H9 (cell line): ENCODE data around the gene GGT1. TPM values are rescaled to one million over a fixed set of nuclear protein-coding genes. Genes with fewer than 3 reads are reported as not detected.

Source experiments
- DNase-seq: peaks from one replicate; pipeline ENCODE4 v3.0.0-alpha.2; 2017
- H2AFZ ChIP-seq: one replicate; pipeline ENCODE4 v1.6.1; 2013; ENCODE audit warnings: mild to moderate bottlenecking, low read length, control low read depth, moderate library complexity
- H2AK5ac ChIP-seq: 2 replicates; pipeline ENCODE4 v1.6.1; 2013; ENCODE audit warnings: low read length, control low read depth, mixed read lengths; ENCODE audit not compliant: insufficient read length
- H2BK120ac ChIP-seq: one replicate; pipeline ENCODE4 v1.6.1; 2013; ENCODE audit warnings: low read depth, mild to moderate bottlenecking, low read length, control low read depth, inconsistent platforms; ENCODE audit not compliant: poor library complexity, severe bottlenecking
- H2BK12ac ChIP-seq: 2 replicates; pipeline ENCODE4 v1.6.1; 2013; ENCODE audit warnings: low read length, control low read depth, mixed read lengths, low read depth; ENCODE audit not compliant: insufficient read length
- H2BK15ac ChIP-seq: 2 replicates; pipeline ENCODE4 v1.6.1; 2013; ENCODE audit warnings: low read depth, low read length, control low read depth
- H2BK20ac ChIP-seq: one replicate; pipeline ENCODE4 v1.6.1; 2013; ENCODE audit warnings: low read depth, mild to moderate bottlenecking, low read length, control low read depth, inconsistent platforms; ENCODE audit not compliant: poor library complexity, severe bottlenecking
- H2BK5ac ChIP-seq: 2 replicates; pipeline ENCODE4 v1.6.1; 2013; ENCODE audit warnings: low read length, control low read depth, mixed read lengths; ENCODE audit not compliant: insufficient read length
- H3K14ac ChIP-seq: 2 replicates; pipeline ENCODE4 v1.6.1; 2013; ENCODE audit warnings: low read length, control low read depth; ENCODE audit not compliant: insufficient read depth
- H3K18ac ChIP-seq: 2 replicates; pipeline ENCODE4 v1.6.1; 2013; ENCODE audit warnings: low read depth, mild to moderate bottlenecking, mixed read lengths, low read length, control low read depth; ENCODE audit not compliant: insufficient read length
- H3K23ac ChIP-seq: 2 replicates; pipeline ENCODE4 v1.6.1; 2013; ENCODE audit warnings: low read length, control low read depth, mixed read lengths, low read depth; ENCODE audit not compliant: insufficient read length
- H3K23me2 ChIP-seq: 2 replicates; pipeline ENCODE4 v1.6.1; 2013; ENCODE audit warnings: low read depth, mild to moderate bottlenecking, mixed read lengths, low read length, control low read depth; ENCODE audit not compliant: insufficient read length, poor library complexity, severe bottlenecking
- H3K27ac ChIP-seq: 2 replicates; pipeline ENCODE4 v1.5.1; 2013; ENCODE audit warnings: low read length, control low read depth, mixed read lengths, low read depth; ENCODE audit not compliant: insufficient read length
- H3K27me3 ChIP-seq: 2 replicates; pipeline ENCODE4 v1.6.1; 2013; ENCODE audit warnings: low read length, control low read depth, inconsistent platforms; ENCODE audit not compliant: insufficient read depth
- H3K4ac ChIP-seq: 2 replicates; pipeline ENCODE4 v1.6.1; 2013; ENCODE audit warnings: low read depth, mild to moderate bottlenecking, control low read depth, inconsistent platforms, low read length, moderate library complexity
- H3K4me1 ChIP-seq: 2 replicates; pipeline ENCODE4 v1.6.1; 2013; ENCODE audit warnings: low read length, control low read depth, inconsistent platforms; ENCODE audit not compliant: insufficient read depth
- H3K4me2 ChIP-seq: 2 replicates; pipeline ENCODE4 v1.6.1; 2013; ENCODE audit warnings: low read length, control low read depth, mixed read lengths; ENCODE audit not compliant: insufficient read length, insufficient read depth
- H3K56ac ChIP-seq: 2 replicates; pipeline ENCODE4 v1.6.1; 2013; ENCODE audit warnings: low read depth, mild to moderate bottlenecking, mixed read lengths, low read length, control low read depth; ENCODE audit not compliant: insufficient read length
- H3K79me1 ChIP-seq: 2 replicates; pipeline ENCODE4 v1.6.1; 2013; ENCODE audit warnings: low read depth, mild to moderate bottlenecking, moderate library complexity, low read length, control low read depth, inconsistent platforms; ENCODE audit not compliant: insufficient read depth, poor library complexity, severe bottlenecking
- H3K79me2 ChIP-seq: 2 replicates; pipeline ENCODE4 v1.6.1; 2013; ENCODE audit warnings: low read length, control low read depth, inconsistent platforms; ENCODE audit not compliant: insufficient read depth
- H3K9ac ChIP-seq: 2 replicates; pipeline ENCODE4 v1.6.1; 2013; ENCODE audit warnings: low read length, control low read depth, mixed read lengths; ENCODE audit not compliant: insufficient read length; ENCODE audit errors: extremely low read depth
- H3K9me3 ChIP-seq: one replicate; pipeline ENCODE4 v1.6.1; 2013; ENCODE audit warnings: low read depth, low read length, inconsistent platforms; ENCODE audit not compliant: control insufficient read depth
- H3T11ph ChIP-seq: one replicate; pipeline ENCODE4 v1.6.1; 2013; ENCODE audit warnings: mild to moderate bottlenecking, low read length, control low read depth, inconsistent platforms
- H4K20me1 ChIP-seq: one replicate; pipeline ENCODE4 v1.6.1; 2013; ENCODE audit not compliant: control insufficient read depth, insufficient read length, insufficient read depth
- H4K5ac ChIP-seq: 2 replicates; pipeline ENCODE4 v1.6.1; 2013; ENCODE audit warnings: low read depth, mild to moderate bottlenecking, mixed read lengths, low read length, control low read depth; ENCODE audit not compliant: insufficient read length
- H4K8ac ChIP-seq: replicated peaks from 2 replicates; pipeline ENCODE4 v1.6.1; 2013; ENCODE audit warnings: low read length, control low read depth, mixed read lengths, low read depth; ENCODE audit not compliant: insufficient read length
- H4K91ac ChIP-seq: 2 replicates; pipeline ENCODE4 v1.6.1; 2013; ENCODE audit warnings: low read depth, mild to moderate bottlenecking, moderate library complexity, mixed read lengths, low read length, control low read depth; ENCODE audit not compliant: insufficient read length
- H3K27ac Mint-ChIP-seq, 3 experiments: 2 replicates in 2 of 3; 3 replicates in 1 of 3; pipeline ENCODE4 v1.8.0; 2020 to 2021; ENCODE audit warnings: mixed read lengths in 3 of 3, mild to moderate bottlenecking in 1 of 3, moderate library complexity in 1 of 3
- H3K27me3 Mint-ChIP-seq: 2 replicates; pipeline ENCODE4 v1.8.0; 2021; ENCODE audit warnings: low read depth, mild to moderate bottlenecking, moderate library complexity, mixed read lengths
- H3K36me3 Mint-ChIP-seq, 3 experiments: 2 replicates in 2 of 3; 3 replicates in 1 of 3; pipeline ENCODE4 v1.8.0; 2020 to 2021; ENCODE audit warnings: low read depth in 3 of 3, mixed read lengths in 3 of 3; ENCODE audit not compliant: insufficient read depth in 1 of 3
- H3K4me1 Mint-ChIP-seq, 2 experiments: 2 replicates each; pipeline ENCODE4 v1.8.0; 2020; ENCODE audit warnings: mixed read lengths in 2 of 2
- H3K4me3 Mint-ChIP-seq, 2 experiments: 2 replicates in 1 of 2; 3 replicates in 1 of 2; pipeline ENCODE4 v1.8.0; 2020 to 2021; ENCODE audit warnings: mild to moderate bottlenecking in 2 of 2, mixed read lengths in 2 of 2, moderate library complexity in 1 of 2
- H3K9me3 Mint-ChIP-seq, 2 experiments: 2 replicates in 1 of 2; 3 replicates in 1 of 2; pipeline ENCODE4 v1.8.0; 2020; ENCODE audit warnings: mild to moderate bottlenecking in 2 of 2, mixed read lengths in 2 of 2, moderate library complexity in 1 of 2
- WGBS: extraction: QIAGEN DNeasy Blood & Tissue Kit; methylation state at CpG from one replicate; pipeline ENCODE4 v1.1.7; 2013; ENCODE audit warnings: missing lambda C conversion rate, low lambda C conversion rate, mixed read lengths; ENCODE audit not compliant: insufficient read length; ENCODE audit errors: extremely low coverage; 5-methylcytosine and 5-hydroxymethylcytosine counted together
- total RNA-seq: library from RNA; stranded (reverse); gene quantifications from 2 replicates; pipeline ENCODE4 v1.2.1, GENCODE V29; 2021
- TF ChIP-seq, protein P1 (sequence below): fragments of 200-600 bp; sonication (generic); conservative IDR thresholded peaks from 3 replicates; pipeline ENCODE4 v1.8.0; 2021; ENCODE audit warnings: antibody characterized with exemption, mild to moderate bottlenecking

Gene GGT1
- total RNA-seq, 1 experiment from 2014 or later, result 20.5 TPM

DNA sequence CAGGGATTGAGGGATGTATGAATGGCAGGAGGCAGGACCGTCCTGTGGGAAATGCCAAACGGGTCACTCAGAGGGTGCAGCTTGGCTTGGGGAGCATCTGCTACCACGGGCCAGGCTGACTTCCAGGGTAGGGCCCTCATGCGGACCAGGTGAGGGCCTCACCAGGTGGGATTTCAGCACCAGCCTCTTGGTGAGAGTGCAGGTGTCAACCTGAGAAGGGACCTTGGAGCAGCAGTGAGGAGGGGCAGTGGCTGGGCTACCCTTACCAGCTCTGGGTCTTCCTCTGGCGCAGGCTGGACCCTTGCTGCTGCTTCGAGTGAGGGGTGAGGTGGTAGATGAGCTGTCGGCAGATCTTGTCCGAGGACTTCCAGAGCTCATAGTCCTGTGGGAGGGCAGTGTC is 15.0 kb upstream of the GGT1 start:
- H3K14ac ChIP-seq, result no peak overlapping the region
- Mint-ChIP-seq H3K27me3 (no peaks in the 10 kb centered on the region; the same call in 1 of the 2 replicates), H3K27ac (no peak overlapping the region), H3K36me3 (peaks cover 0 to 8% (median 7%) of the 10 kb centered on the region in 3 experiments; a peak in 3 of 7 replicates), H3K4me3 (no peak overlapping the region), H3K9me3 (no peaks in the 10 kb centered on the region), H3K4me1 (peaks cover 5 to 8% of the 10 kb centered on the region in 2 experiments)
- H3K27me3 ChIP-seq, result no peaks in the 10 kb centered on the region
- no peak overlapping the region for H2BK120ac ChIP-seq
- H2BK12ac ChIP-seq, result no peak overlapping the region
- H3K79me1 ChIP-seq, result no peaks in the 10 kb centered on the region
- no peak overlapping the region for H4K91ac ChIP-seq
- TF ChIP-seq, protein P1, sequence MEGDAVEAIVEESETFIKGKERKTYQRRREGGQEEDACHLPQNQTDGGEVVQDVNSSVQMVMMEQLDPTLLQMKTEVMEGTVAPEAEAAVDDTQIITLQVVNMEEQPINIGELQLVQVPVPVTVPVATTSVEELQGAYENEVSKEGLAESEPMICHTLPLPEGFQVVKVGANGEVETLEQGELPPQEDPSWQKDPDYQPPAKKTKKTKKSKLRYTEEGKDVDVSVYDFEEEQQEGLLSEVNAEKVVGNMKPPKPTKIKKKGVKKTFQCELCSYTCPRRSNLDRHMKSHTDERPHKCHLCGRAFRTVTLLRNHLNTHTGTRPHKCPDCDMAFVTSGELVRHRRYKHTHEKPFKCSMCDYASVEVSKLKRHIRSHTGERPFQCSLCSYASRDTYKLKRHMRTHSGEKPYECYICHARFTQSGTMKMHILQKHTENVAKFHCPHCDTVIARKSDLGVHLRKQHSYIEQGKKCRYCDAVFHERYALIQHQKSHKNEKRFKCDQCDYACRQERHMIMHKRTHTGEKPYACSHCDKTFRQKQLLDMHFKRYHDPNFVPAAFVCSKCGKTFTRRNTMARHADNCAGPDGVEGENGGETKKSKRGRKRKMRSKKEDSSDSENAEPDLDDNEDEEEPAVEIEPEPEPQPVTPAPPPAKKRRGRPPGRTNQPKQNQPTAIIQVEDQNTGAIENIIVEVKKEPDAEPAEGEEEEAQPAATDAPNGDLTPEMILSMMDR, result no peak
- no peak overlapping the region for H3K9ac ChIP-seq
- H4K5ac ChIP-seq, result no peak overlapping the region
- no CpG with 5 or more reads among the region's 8 CpGs for WGBS
- no peak overlapping the region for H3K23ac ChIP-seq
- H2AFZ ChIP-seq, result no peak overlapping the region
- no peaks in the 10 kb centered on the region for H3K23me2 ChIP-seq
- no peaks in the 10 kb centered on the region for H3K9me3 ChIP-seq
- no peak overlapping the region for H2BK15ac ChIP-seq
- no peak overlapping the region for H4K8ac ChIP-seq
- no peaks in the 10 kb centered on the region for H4K20me1 ChIP-seq
- no peak for DNase-seq
- no peak overlapping the region for H3K4me2 ChIP-seq
- no peak overlapping the region for H2BK5ac ChIP-seq
- H3K18ac ChIP-seq, result no peak overlapping the region
- no peak overlapping the region for H3K56ac ChIP-seq
- H3K79me2 ChIP-seq, result no peaks in the 10 kb centered on the region
- no peak overlapping the region for H3K27ac ChIP-seq
- H2BK20ac ChIP-seq, result no peak overlapping the region
- no peak overlapping the region for H2AK5ac ChIP-seq
- H3K4me1 ChIP-seq, result no peaks in the 10 kb centered on the region
- no peak overlapping the region for H3T11ph ChIP-seq
- H3K4ac ChIP-seq, result no peak overlapping the region
